Colonic mucosa (tissue), 4 donors: ENCODE data around the gene ZNF407. TPM values are rescaled to one million over a fixed set of nuclear protein-coding genes. Genes with fewer than 3 reads are reported as not detected.

ENCODE experiments used
- DNase-seq: peaks from one replicate; pipeline ENCODE4 v3.0.0-alpha.2; 2020
- H3K27ac ChIP-seq: fragments of 200-600 bp; one replicate; pipeline ENCODE4 v1.8.0; 2021
- H3K27me3 ChIP-seq: fragments of 200-600 bp; one replicate; pipeline ENCODE4 v1.8.0; 2021
- H3K36me3 ChIP-seq: fragments of 200-600 bp; one replicate; pipeline ENCODE4 v1.8.0; 2021
- H3K4me1 ChIP-seq: fragments of 200-600 bp; one replicate; pipeline ENCODE4 v1.8.0; 2021; ENCODE audit warnings: mild to moderate bottlenecking
- H3K4me3 ChIP-seq: fragments of 200-600 bp; one replicate; pipeline ENCODE4 v1.8.0; 2021
- H3K9ac ChIP-seq, 2 donors: one replicate each; pipeline ENCODE4 v1.7.0; 2013; ENCODE audit warnings: control low read depth in 2 of 2, low read depth in 2 of 2, low read length in 2 of 2
- H3K9me3 ChIP-seq: fragments of 200-600 bp; one replicate; pipeline ENCODE4 v1.8.0; 2021
- intact Hi-C: fragments of 100-400 bp; cut with DNase I; formaldehyde crosslinking; loops from one replicate; pipeline ENCODE4 v1.14.1; 2022
- total RNA-seq, 2 donors: library from RNA; stranded (reverse); fragmentation: NEBNext Ultra II Directional in 1 of 2; extraction: Animal tissue kit (Norgen Biotek cat#: 25700) in 1 of 2; gene quantifications; one replicate each; pipeline ENCODE4 v1.2.1, GENCODE V29; 2021
- TF ChIP-seq, protein P1 (sequence below): fragments of 200-600 bp; IDR thresholded peaks from one replicate; pipeline ENCODE4 v1.8.0; 2022; ENCODE audit warnings: antibody characterized with exemption, mild to moderate bottlenecking
- donor health status: healthy.
- donor health status: DM: no; HTN: no; CAD: no.
- donor health status: DM: no; HTN: no; CAD: no.

ZNF407 gene
- total RNA-seq, 2 donors from 2014 or later, result 8.1 to 13.1 TPM

DNA sequence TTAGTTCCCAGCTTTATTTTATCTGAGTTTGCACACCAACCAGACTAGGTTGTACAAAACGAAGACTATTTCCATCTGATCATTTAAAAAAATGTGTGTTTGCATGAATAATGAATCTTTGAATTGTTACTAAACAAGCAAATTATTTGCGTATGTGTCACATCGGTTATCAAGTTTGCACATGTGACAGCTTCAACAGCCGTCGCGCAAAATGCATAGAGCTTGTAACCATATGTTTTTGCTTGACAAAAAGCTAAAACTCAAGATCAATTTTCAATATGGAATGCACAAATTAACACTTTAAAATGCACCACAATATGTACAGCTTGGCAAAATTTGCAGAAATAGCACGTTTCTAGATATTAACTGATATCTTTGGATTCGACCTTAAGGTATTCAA lies 427.2 kb downstream of the ZNF407 start:
- no peak overlapping the region for H3K9ac ChIP-seq
- TF ChIP-seq, protein P1, sequence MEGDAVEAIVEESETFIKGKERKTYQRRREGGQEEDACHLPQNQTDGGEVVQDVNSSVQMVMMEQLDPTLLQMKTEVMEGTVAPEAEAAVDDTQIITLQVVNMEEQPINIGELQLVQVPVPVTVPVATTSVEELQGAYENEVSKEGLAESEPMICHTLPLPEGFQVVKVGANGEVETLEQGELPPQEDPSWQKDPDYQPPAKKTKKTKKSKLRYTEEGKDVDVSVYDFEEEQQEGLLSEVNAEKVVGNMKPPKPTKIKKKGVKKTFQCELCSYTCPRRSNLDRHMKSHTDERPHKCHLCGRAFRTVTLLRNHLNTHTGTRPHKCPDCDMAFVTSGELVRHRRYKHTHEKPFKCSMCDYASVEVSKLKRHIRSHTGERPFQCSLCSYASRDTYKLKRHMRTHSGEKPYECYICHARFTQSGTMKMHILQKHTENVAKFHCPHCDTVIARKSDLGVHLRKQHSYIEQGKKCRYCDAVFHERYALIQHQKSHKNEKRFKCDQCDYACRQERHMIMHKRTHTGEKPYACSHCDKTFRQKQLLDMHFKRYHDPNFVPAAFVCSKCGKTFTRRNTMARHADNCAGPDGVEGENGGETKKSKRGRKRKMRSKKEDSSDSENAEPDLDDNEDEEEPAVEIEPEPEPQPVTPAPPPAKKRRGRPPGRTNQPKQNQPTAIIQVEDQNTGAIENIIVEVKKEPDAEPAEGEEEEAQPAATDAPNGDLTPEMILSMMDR, result no peak
- H3K9me3 ChIP-seq, result no peaks in the 10 kb centered on the region
- H3K27me3 ChIP-seq, result no peaks in the 10 kb centered on the region
- no peaks in the 10 kb centered on the region for H3K4me1 ChIP-seq
- no peaks in the 10 kb centered on the region for H3K36me3 ChIP-seq
- no peak for DNase-seq
- no peak overlapping the region for H3K4me3 ChIP-seq
- intact Hi-C loops, result no loop called here
- no peak overlapping the region for H3K27ac ChIP-seq

DNA sequence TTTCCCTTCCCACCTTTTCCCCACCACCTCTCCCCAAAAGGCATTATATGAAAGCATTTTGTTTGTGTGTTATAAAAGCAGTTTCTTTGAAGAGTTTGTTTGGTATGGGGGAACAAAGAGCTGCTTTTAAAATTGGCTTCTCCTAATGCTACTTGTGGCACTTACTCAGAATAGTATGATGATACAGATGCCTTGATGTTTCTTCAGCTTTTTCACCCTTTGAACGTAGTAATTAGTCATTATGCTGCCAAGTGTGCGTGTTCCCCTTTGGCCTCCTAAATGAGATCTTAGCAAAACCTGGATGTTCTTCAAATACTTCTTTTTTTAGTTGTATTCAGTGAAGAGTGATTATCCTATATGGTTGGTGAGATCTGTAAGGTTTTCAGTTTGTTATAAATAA lies 427.9 kb downstream of the ZNF407 start:
- Histone ChIP-seq H3K9me3 (no peaks in the 10 kb centered on the region), H3K27ac (no peak overlapping the region), H3K4me3 (no peak overlapping the region), H3K27me3 (no peaks in the 10 kb centered on the region), H3K36me3 (no peaks in the 10 kb centered on the region), H3K9ac (no peak overlapping the region), H3K4me1 (no peaks in the 10 kb centered on the region)
- intact Hi-C loops, result no loop called here
- DNase-seq, result no peak
- TF ChIP-seq, protein P1, result no peak

DNA sequence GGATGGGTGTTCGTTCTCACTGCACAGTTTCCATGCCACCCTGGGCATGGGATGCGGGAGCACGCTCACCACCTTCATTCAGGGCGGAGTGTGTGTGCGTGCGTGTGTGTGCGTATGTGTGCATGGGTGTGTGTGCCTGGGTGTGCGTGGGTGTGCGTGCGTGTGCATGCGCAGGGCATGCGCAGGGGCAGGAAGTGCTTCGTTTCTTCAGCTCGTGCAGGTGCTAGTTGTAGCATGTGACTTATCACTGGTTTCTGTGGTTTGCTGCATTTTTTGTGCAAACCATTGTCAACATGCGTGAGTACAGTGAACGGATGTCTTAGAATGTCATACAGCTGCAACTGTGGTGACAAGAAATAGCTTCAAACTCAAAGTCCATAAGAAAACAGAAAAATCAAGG lies 431.8 kb downstream of the ZNF407 start:
- H3K9ac ChIP-seq, result no peak overlapping the region
- no peaks in the 10 kb centered on the region for H3K9me3 ChIP-seq
- H3K4me3 ChIP-seq, result no peak overlapping the region
- no peaks in the 10 kb centered on the region for H3K4me1 ChIP-seq
- no peaks in the 10 kb centered on the region for H3K27me3 ChIP-seq
- intact Hi-C loops, result no loop called here
- TF ChIP-seq, protein P1, result no peak
- no peak overlapping the region for H3K27ac ChIP-seq
- no peaks in the 10 kb centered on the region for H3K36me3 ChIP-seq
- DNase-seq, result no peak

DNA sequence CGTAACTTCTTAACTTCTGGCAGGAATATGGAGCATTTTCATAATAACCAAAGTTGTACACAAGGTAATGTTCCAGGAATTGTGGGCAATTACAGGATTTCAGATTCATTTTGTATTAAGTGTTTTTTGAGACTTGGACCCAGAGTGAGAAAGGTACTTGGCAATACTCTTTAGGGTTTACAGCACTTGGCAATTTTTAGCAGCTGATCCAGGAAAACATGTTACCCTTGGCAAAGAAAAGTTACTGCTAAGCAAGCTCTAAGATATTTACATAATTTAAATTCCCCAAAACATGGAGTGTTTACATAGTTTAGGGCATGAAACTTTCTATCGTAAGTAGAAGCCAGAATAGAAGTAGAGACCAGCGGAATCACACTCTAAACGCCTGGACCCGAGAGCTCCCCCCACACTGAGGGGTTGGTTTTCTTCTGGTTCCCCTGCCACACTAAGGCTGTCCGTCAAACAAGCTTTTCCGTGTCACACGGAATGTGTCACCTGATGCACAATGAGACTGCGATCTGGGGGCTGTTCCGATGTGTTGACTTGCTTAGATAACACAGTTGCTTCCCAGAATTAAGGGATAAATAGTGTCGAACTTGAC lies 434.1 kb downstream of the ZNF407 start:
- Histone ChIP-seq H3K4me3 (no peak overlapping the region), H3K27ac (no peak overlapping the region), H3K9ac (no peak overlapping the region), H3K27me3 (no peaks in the 10 kb centered on the region), H3K36me3 (no peaks in the 10 kb centered on the region), H3K9me3 (no peaks in the 10 kb centered on the region), H3K4me1 (no peaks in the 10 kb centered on the region)
- intact Hi-C loops, result no loop called here
- DNase-seq, result no peak
- TF ChIP-seq, protein P1, result no peak

DNA sequence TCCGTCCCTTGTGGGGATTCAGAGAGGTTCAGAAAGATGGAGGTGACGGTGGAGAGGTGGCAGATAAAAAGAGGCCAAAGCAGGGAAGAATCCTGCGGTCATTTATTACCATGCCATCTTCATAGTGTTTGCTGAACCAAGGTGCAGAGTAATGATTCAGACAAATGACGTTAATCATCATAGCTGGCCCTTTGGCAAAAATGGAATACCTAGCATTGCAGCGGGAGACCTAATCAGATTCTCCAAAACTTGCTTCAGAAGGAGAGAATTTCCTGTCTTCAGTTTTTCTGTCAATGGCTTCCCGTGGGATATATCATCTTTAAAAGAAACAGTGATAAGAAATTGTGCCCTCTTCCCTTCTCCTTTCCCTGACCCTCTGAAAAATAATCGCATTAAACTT lies 435.8 kb downstream of the ZNF407 start:
- TF ChIP-seq, protein P1, result no peak
- no peak for DNase-seq
- Histone ChIP-seq H3K4me1 (no peaks in the 10 kb centered on the region), H3K27ac (no peak overlapping the region), H3K27me3 (no peaks in the 10 kb centered on the region), H3K4me3 (no peak overlapping the region), H3K9ac (no peak overlapping the region), H3K9me3 (no peaks in the 10 kb centered on the region), H3K36me3 (no peaks in the 10 kb centered on the region)
- intact Hi-C loops, result no loop called here
